ENCODE data around the gene INPP4B. TPM values are rescaled to one million over a fixed set of nuclear protein-coding genes. Genes with fewer than 3 reads are reported as not detected.

The INPP4B gene
- total RNA-seq, 2 experiments from 2014 or later = 55.7 to 60.5 TPM

GRCh38 chr4:142475663-142476062 is 370.4 kb downstream of the INPP4B start:
- intact Hi-C loops (cut with micrococcal nuclease) = no loop called here

GRCh38 chr4:142474398-142475087 is 371.6 kb downstream of the INPP4B start:
- H3K9me3 Mint-ChIP-seq = no peaks in the 10 kb centered on the region
- no peak overlapping the region for H3K27ac Mint-ChIP-seq
- no peaks in the 10 kb centered on the region for H3K36me3 Mint-ChIP-seq (ENCODE audit: low read depth)
- no peak for DNase-seq
- no peak overlapping the region for H3K4me3 Mint-ChIP-seq
- peaks cover 20% of the 10 kb centered on the region for H3K4me1 Mint-ChIP-seq (ENCODE audit: low read depth)
- intact Hi-C loops (cut with micrococcal nuclease) = no loop called here
- no peaks in the 10 kb centered on the region for H3K27me3 Mint-ChIP-seq (ENCODE audit: low read depth)
- CTCF ChIA-PET = interaction anchor here (0.5 to 1.2 kb wide), 4 partner anchors 36 to 594 kb away, joined by 3 to 4 read pairs (median 3); no protein-coding TSS in a partner anchor

More at GRCh38 chr4:142475663-142476062, 370.4 kb downstream of the INPP4B start:
- Mint-ChIP-seq H3K4me3 (no peak overlapping the region), H3K36me3 (ENCODE audit: low read depth) (no peaks in the 10 kb centered on the region), H3K27ac (no peak overlapping the region), H3K27me3 (ENCODE audit: low read depth) (no peaks in the 10 kb centered on the region), H3K9me3 (no peaks in the 10 kb centered on the region), H3K4me1 (ENCODE audit: low read depth) (peaks cover 25% of the 10 kb centered on the region)
- no peak for DNase-seq
- CTCF ChIA-PET = no interaction called here

GRCh38 chr4:142473960-142474338 is 372.2 kb downstream of the INPP4B start:
- no peaks in the 10 kb centered on the region for H3K36me3 Mint-ChIP-seq (ENCODE audit: low read depth)
- H3K9me3 Mint-ChIP-seq = no peaks in the 10 kb centered on the region
- H3K4me3 Mint-ChIP-seq = no peak overlapping the region
- peaks cover 20% of the 10 kb centered on the region for H3K4me1 Mint-ChIP-seq (ENCODE audit: low read depth)
- no peaks in the 10 kb centered on the region for H3K27me3 Mint-ChIP-seq (ENCODE audit: low read depth)
- DNase-seq = no peak
- intact Hi-C loops (cut with micrococcal nuclease) = no loop called here
- H3K27ac Mint-ChIP-seq = no peak overlapping the region
- CTCF ChIA-PET = interaction anchor here (0.6 to 1.2 kb wide), 2 partner anchors 37 to 316 kb away, joined by 3 to 4 read pairs; no protein-coding TSS in a partner anchor

GRCh38 chr4:142473218-142473959 is 372.7 kb downstream of the INPP4B start:
- Mint-ChIP-seq H3K27ac (no peak overlapping the region), H3K27me3 (ENCODE audit: low read depth) (no peaks in the 10 kb centered on the region), H3K36me3 (ENCODE audit: low read depth) (no peaks in the 10 kb centered on the region), H3K9me3 (no peaks in the 10 kb centered on the region), H3K4me1 (ENCODE audit: low read depth) (peaks cover 20% of the 10 kb centered on the region), H3K4me3 (no peak overlapping the region)
- intact Hi-C loops (cut with micrococcal nuclease) = no loop called here
- CTCF ChIA-PET = interaction anchor here (0.6 to 1.2 kb wide), 2 partner anchors 38 to 315 kb away, joined by 3 to 4 read pairs; no protein-coding TSS in a partner anchor
- DNase-seq = no peak

- H3K4me1 Mint-ChIP-seq (ENCODE audit: low read depth) = no peaks in the 10 kb centered on the region
- CTCF ChIA-PET = interaction anchor here (0.7 to 1.0 kb wide), 2 partner anchors 14 to 144 kb away, joined by 3 to 8 read pairs; no protein-coding TSS in a partner anchor
These were observed 379.0 kb downstream of the INPP4B start for GRCh38 chr4:142467088-142467487.

DNA sequence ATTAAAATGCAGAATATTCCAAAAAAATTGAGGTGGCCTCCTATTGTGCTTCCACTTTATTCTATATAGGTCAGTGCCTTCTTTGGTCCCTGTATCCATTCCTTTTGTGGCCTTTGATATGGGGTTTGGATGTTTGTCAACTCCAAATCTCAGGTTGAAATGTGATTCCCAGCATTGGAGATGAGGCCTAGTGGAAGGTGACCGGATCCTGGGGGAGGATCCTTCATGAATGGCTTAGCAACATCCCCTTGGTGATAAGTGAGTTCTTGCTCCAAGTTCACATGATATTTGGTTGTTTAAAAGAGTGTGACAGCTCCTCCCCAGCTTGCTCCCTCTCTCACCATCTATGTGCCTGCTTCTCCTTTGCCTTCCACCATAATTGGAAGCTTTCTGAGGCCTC is 380.6 kb downstream of the INPP4B start:
- DNase-seq = no peak
- Mint-ChIP-seq H3K9me3 (peaks cover 3% of the 10 kb centered on the region), H3K36me3 (ENCODE audit: low read depth) (peaks cover 2% of the 10 kb centered on the region), H3K27me3 (ENCODE audit: low read depth) (no peaks in the 10 kb centered on the region), H3K4me3 (no peak overlapping the region), H3K4me1 (ENCODE audit: low read depth) (no peaks in the 10 kb centered on the region), H3K27ac (no peak overlapping the region)
- CTCF ChIA-PET = no interaction called here
- intact Hi-C loops (cut with micrococcal nuclease) = no loop called here

More at GRCh38 chr4:142467088-142467487, 379.0 kb downstream of the INPP4B start:
- Mint-ChIP-seq H3K9me3 (peaks cover 3% of the 10 kb centered on the region), H3K4me3 (no peak overlapping the region), H3K27ac (no peak overlapping the region), H3K27me3 (ENCODE audit: low read depth) (no peaks in the 10 kb centered on the region), H3K36me3 (ENCODE audit: low read depth) (peaks cover 2% of the 10 kb centered on the region)
- intact Hi-C loops (cut with micrococcal nuclease) = no loop called here
- no peak for DNase-seq

DNA sequence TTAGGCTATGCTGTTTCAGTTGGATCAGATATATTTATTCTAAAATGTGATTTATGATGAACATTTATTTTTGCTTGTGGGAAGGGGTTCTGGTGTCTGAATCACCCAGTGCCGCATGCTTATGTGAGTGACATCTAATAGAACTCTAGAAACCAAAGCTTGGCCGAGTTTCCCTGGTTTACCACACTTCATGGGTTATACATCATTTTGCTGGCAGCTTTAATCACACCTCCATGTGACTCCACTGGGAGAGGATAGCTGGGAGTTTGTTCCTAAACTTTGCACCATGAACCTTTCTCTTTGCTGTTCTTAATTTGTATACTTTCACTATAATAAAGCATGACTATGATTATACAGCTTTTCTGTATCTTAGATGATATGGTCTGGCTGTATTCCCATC is 382.9 kb downstream of the INPP4B start:
- Mint-ChIP-seq H3K27me3 (ENCODE audit: low read depth) (no peaks in the 10 kb centered on the region), H3K4me1 (ENCODE audit: low read depth) (peaks cover 7% of the 10 kb centered on the region), H3K36me3 (ENCODE audit: low read depth) (peaks cover 2% of the 10 kb centered on the region), H3K4me3 (no peak overlapping the region), H3K9me3 (peaks cover 3% of the 10 kb centered on the region), H3K27ac (no peak overlapping the region)
- CTCF ChIA-PET = interaction anchor here (0.7 kb wide), 1 partner anchor 108 kb away, joined by 3 read pairs; no protein-coding TSS in a partner anchor
- intact Hi-C loops (cut with micrococcal nuclease) = no loop called here
- no peak for DNase-seq

- Mint-ChIP-seq H3K36me3 (ENCODE audit: low read depth) (peaks cover 6% of the 10 kb centered on the region), H3K4me1 (ENCODE audit: low read depth) (peaks cover 22% of the 10 kb centered on the region), H3K4me3 (no peak overlapping the region), H3K27me3 (ENCODE audit: low read depth) (no peaks in the 10 kb centered on the region), H3K9me3 (peaks cover 7% of the 10 kb centered on the region), H3K27ac (no peak overlapping the region)
- intact Hi-C loops (cut with micrococcal nuclease) = no loop called here
- no peak for DNase-seq
- CTCF ChIA-PET = no interaction called here
These were observed 393.8 kb downstream of the INPP4B start for GRCh38 chr4:142452161-142452855.

GRCh38 chr4:142449771-142450373 is 396.2 kb downstream of the INPP4B start:
- intact Hi-C loops (cut with micrococcal nuclease) = no loop called here
- no peaks in the 10 kb centered on the region for H3K27me3 Mint-ChIP-seq (ENCODE audit: low read depth)
- no peaks in the 10 kb centered on the region for H3K36me3 Mint-ChIP-seq (ENCODE audit: low read depth)
- no peaks in the 10 kb centered on the region for H3K9me3 Mint-ChIP-seq
- CTCF ChIA-PET = no interaction called here
- no peak for DNase-seq
- H3K4me1 Mint-ChIP-seq (ENCODE audit: low read depth) = peaks cover 31% of the 10 kb centered on the region
- H3K4me3 Mint-ChIP-seq = no peak overlapping the region
- no peak overlapping the region for H3K27ac Mint-ChIP-seq

DNA sequence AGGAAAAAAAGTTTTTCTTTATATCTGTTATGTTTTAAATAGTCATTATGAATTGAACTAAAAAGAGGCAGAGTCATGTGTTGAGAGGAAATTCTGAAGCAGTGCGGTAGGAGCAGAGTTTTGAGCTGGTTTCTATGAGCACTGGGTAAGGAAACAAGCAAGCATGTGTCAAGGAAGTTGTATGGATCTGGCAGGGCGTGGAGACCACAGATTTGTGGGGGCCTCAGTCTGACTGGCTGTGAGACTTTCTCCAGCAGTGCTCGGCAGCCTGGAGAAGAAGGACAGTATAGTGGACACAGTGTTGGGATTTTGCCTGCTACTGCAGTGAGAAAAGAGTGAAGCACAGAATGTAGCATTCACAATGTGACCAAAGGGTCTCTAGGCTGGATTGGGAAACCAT is 399.1 kb downstream of the INPP4B start:
- peaks cover 38% of the 10 kb centered on the region for H3K4me1 Mint-ChIP-seq (ENCODE audit: low read depth)
- H3K27me3 Mint-ChIP-seq (ENCODE audit: low read depth) = no peaks in the 10 kb centered on the region
- CTCF ChIA-PET = interaction anchor here (1.0 to 1.7 kb wide), 3 partner anchors 30 to 144 kb away, joined by 3 to 7 read pairs (median 6); no protein-coding TSS in a partner anchor
- H3K27ac Mint-ChIP-seq = no peak overlapping the region
- intact Hi-C loops (cut with micrococcal nuclease) = loop anchor here (1.0 kb wide), 1 partner anchor 31 kb away; no protein-coding TSS in a partner anchor
- no peak overlapping the region for H3K4me3 Mint-ChIP-seq
- peak; percentile 43 for DNase-seq
- peaks cover 8% of the 10 kb centered on the region for H3K9me3 Mint-ChIP-seq
- H3K36me3 Mint-ChIP-seq (ENCODE audit: low read depth) = peaks cover 5% of the 10 kb centered on the region

DNA sequence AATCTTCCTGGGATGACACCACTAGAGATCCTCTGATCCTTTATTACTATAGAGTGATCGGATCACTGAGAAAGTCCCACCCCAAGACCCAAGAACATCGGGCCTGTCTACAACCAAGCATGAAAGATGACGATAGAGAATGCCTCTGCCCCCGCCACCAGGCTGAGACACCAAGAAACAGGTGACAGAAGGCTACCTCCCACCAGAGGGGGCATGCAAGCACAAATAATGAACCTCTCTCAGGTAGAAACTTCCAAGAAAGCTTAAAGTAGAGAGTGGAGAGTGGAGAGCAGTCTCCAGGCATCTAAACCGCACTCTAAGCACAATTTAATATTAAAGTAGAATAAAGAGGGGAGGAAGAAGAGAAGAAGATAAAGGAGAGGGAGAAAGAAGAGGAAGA is 402.6 kb downstream of the INPP4B start:
- intact Hi-C loops (cut with micrococcal nuclease) = no loop called here
- peaks cover 5% of the 10 kb centered on the region for H3K36me3 Mint-ChIP-seq (ENCODE audit: low read depth)
- CTCF ChIA-PET = no interaction called here
- no peak for DNase-seq
- H3K9me3 Mint-ChIP-seq = peaks cover 8% of the 10 kb centered on the region
- H3K27me3 Mint-ChIP-seq (ENCODE audit: low read depth) = no peaks in the 10 kb centered on the region
- no peak overlapping the region for H3K4me3 Mint-ChIP-seq
- peaks cover 37% of the 10 kb centered on the region for H3K4me1 Mint-ChIP-seq (ENCODE audit: low read depth)
- H3K27ac Mint-ChIP-seq = no peak overlapping the region

- intact Hi-C loops (cut with micrococcal nuclease) = no loop called here
- Mint-ChIP-seq H3K27me3 (ENCODE audit: low read depth) (no peaks in the 10 kb centered on the region), H3K4me3 (no peak overlapping the region), H3K27ac (no peak overlapping the region), H3K4me1 (ENCODE audit: low read depth) (peaks cover 26% of the 10 kb centered on the region), H3K9me3 (peaks cover 13% of the 10 kb centered on the region), H3K36me3 (ENCODE audit: low read depth) (peaks cover 8% of the 10 kb centered on the region)
- DNase-seq = no peak
- CTCF ChIA-PET = interaction anchor here (1.3 kb wide), 1 partner anchor 203 kb away, joined by 4 read pairs; no protein-coding TSS in a partner anchor
These were observed 406.0 kb downstream of the INPP4B start for GRCh38 chr4:142440093-142440492.

Data from activated naive CD4-positive, alpha-beta T cell treated with anti-CD3 and anti-CD28 coated beads for 36 hours (primary cell).